ENCODE measurements around the gene PASK. TPM values are rescaled to one million over a fixed set of nuclear protein-coding genes. Genes with fewer than 3 reads are reported as not detected.
A peak's percentile ranks its signal among the peaks of the same experiment; 100 is the strongest.

PASK gene
- total and polyA plus RNA-seq, 4 donors = 0.63 to 8.7 (median 3.3) TPM

GRCh38 chr2:241128266-241128665 is 21.0 kb downstream of the PASK start:
- Histone ChIP-seq H3K27ac (ENCODE audit: low read depth in 1 of 2, low read length in 2 of 2) (no peak overlapping the region), H3K36me3 (ENCODE audit: control insufficient read depth in 1 of 2, insufficient read depth in 2 of 2, low read length in 1 of 2) (no peaks in the 10 kb centered on the region), H3K27me3 (ENCODE audit: control insufficient read depth in 1 of 2, insufficient read depth in 2 of 2, low read length in 1 of 2) (no peaks in the 10 kb centered on the region), H3K4me1 (ENCODE audit: control insufficient read depth in 1 of 2, insufficient read depth in 2 of 2, low read length in 2 of 2) (no peaks in the 10 kb centered on the region), H3K9me3 (ENCODE audit: control insufficient read depth, low read length) (no peaks in the 10 kb centered on the region), H3K4me3 (ENCODE audit: low read length in 2 of 2) (no peak overlapping the region)
- peak in 1 of 2 donors; percentile 44 for DNase-seq
- WGBS, 2 donors = 97% methylated on average over 8 of the region's 8 CpGs
- no peak for ATAC-seq (ENCODE audit: low FRiP score)
- intact Hi-C loops (cut with DNase I) = no loop called here

DNA sequence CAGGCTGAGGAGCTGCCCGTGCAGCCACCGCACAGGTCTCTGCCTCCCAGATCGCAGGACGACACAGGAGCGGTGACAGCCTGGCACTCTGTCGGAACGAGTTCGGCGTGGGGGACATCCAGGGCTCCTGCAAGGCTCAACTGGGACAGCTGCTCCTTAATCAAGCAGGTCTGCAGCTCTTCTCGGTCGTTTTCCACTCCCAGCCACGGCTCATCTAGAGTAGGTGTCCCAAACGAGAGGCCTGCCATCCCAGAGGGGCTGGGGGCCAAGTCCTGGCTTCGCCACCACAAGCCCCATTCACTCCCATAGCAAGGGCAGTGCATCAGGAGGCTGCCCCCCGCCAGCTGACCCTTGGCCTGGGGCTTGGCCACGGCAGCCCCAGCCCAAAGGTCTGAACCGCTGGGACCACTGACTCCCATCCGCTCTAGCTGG is 22.5 kb downstream of the PASK start:
- ATAC-seq (ENCODE audit: low FRiP score) = peak; percentile 27
- H3K27ac ChIP-seq (ENCODE audit: low read depth in 1 of 2, low read length in 2 of 2) = no peak overlapping the region
- H3K9me3 ChIP-seq (ENCODE audit: control insufficient read depth, low read length) = no peaks in the 10 kb centered on the region
- H3K4me1 ChIP-seq (ENCODE audit: control insufficient read depth in 1 of 2, insufficient read depth in 2 of 2, low read length in 2 of 2) = no peaks in the 10 kb centered on the region
- intact Hi-C loops (cut with DNase I) = no loop called here
- H3K27me3 ChIP-seq (ENCODE audit: control insufficient read depth in 1 of 2, insufficient read depth in 2 of 2, low read length in 1 of 2) = no peaks in the 10 kb centered on the region
- WGBS, 2 donors = 96% methylated on average over 18 of the region's 18 CpGs
- H3K4me3 ChIP-seq (ENCODE audit: low read length in 2 of 2) = no peak overlapping the region
- no peaks in the 10 kb centered on the region for H3K36me3 ChIP-seq (ENCODE audit: control insufficient read depth in 1 of 2, insufficient read depth in 2 of 2, low read length in 1 of 2)
- peak in 1 of 2 donors; percentile 61 for DNase-seq

DNA sequence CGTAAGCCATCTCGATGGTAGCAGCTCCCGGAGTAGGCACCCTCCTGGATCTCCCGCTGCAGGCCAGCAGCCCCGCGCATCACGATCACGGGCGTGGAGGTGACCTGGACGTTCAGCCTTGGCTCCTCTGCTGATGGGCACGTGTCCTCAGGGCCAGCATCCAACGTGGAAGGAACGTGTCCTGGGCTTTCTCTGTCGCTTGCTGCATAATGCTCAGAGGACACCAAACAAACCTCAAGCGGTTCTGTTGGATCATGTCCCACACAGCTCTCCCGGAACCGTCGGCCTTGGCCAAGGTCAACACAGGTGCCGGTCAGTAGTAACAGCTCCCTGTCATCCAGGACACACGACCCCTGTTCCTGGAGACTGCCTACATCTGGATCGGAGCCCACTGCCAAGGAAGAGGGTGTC is 23.1 kb downstream of the PASK start:
- no peaks in the 10 kb centered on the region for H3K27me3 ChIP-seq (ENCODE audit: control insufficient read depth in 1 of 2, insufficient read depth in 2 of 2, low read length in 1 of 2)
- H3K9me3 ChIP-seq (ENCODE audit: control insufficient read depth, low read length) = no peaks in the 10 kb centered on the region
- intact Hi-C loops (cut with DNase I) = no loop called here
- no peaks in the 10 kb centered on the region for H3K36me3 ChIP-seq (ENCODE audit: control insufficient read depth in 1 of 2, insufficient read depth in 2 of 2, low read length in 1 of 2)
- no peak overlapping the region for H3K4me3 ChIP-seq (ENCODE audit: low read length in 2 of 2)
- H3K27ac ChIP-seq (ENCODE audit: low read depth in 1 of 2, low read length in 2 of 2) = no peak overlapping the region
- no peaks in the 10 kb centered on the region for H3K4me1 ChIP-seq (ENCODE audit: control insufficient read depth in 1 of 2, insufficient read depth in 2 of 2, low read length in 2 of 2)
- 91 to 92% methylated on average over 21 of the region's 21 CpGs for WGBS, 2 donors
- ATAC-seq (ENCODE audit: low FRiP score) = peak; percentile 39
- DNase-seq = peak in 1 of 2 donors; percentile 41

- Histone ChIP-seq H3K27ac (ENCODE audit: low read depth in 1 of 2, low read length in 2 of 2) (no peak overlapping the region), H3K27me3 (ENCODE audit: control insufficient read depth in 1 of 2, insufficient read depth in 2 of 2, low read length in 1 of 2) (no peaks in the 10 kb centered on the region), H3K4me1 (ENCODE audit: control insufficient read depth in 1 of 2, insufficient read depth in 2 of 2, low read length in 2 of 2) (no peaks in the 10 kb centered on the region), H3K9me3 (ENCODE audit: control insufficient read depth, low read length) (no peaks in the 10 kb centered on the region), H3K36me3 (ENCODE audit: control insufficient read depth in 1 of 2, insufficient read depth in 2 of 2, low read length in 1 of 2) (no peaks in the 10 kb centered on the region), H3K4me3 (ENCODE audit: low read length in 2 of 2) (no peak overlapping the region)
- WGBS, 2 donors = 94% methylated on average over 13 of the region's 13 CpGs
- intact Hi-C loops (cut with DNase I) = no loop called here
- DNase-seq (peak in 1 of 2 donors; percentile 62), ATAC-seq (ENCODE audit: low FRiP score) (no peak)
These were observed 23.6 kb downstream of the PASK start for GRCh38 chr2:241125626-241126025.

- Histone ChIP-seq H3K9me3 (ENCODE audit: control insufficient read depth, low read length) (no peaks in the 10 kb centered on the region), H3K4me1 (ENCODE audit: control insufficient read depth in 1 of 2, insufficient read depth in 2 of 2, low read length in 2 of 2) (no peaks in the 10 kb centered on the region), H3K27me3 (ENCODE audit: control insufficient read depth in 1 of 2, insufficient read depth in 2 of 2, low read length in 1 of 2) (no peaks in the 10 kb centered on the region), H3K36me3 (ENCODE audit: control insufficient read depth in 1 of 2, insufficient read depth in 2 of 2, low read length in 1 of 2) (no peaks in the 10 kb centered on the region), H3K4me3 (ENCODE audit: low read length in 2 of 2) (no peak overlapping the region), H3K27ac (ENCODE audit: low read depth in 1 of 2, low read length in 2 of 2) (no peak overlapping the region)
- 76 to 88% methylated on average over 16 of the region's 16 CpGs for WGBS, 2 donors
- DNase-seq (peak in 1 of 2 donors; percentile 58), ATAC-seq (ENCODE audit: low FRiP score) (no peak)
- intact Hi-C loops (cut with DNase I) = no loop called here
These were observed 25.3 kb downstream of the PASK start for GRCh38 chr2:241123816-241124536.

GRCh38 chr2:241122376-241123002 is 26.8 kb downstream of the PASK start:
- Histone ChIP-seq H3K4me1 (ENCODE audit: control insufficient read depth in 1 of 2, insufficient read depth in 2 of 2, low read length in 2 of 2) (no peaks in the 10 kb centered on the region), H3K27me3 (ENCODE audit: control insufficient read depth in 1 of 2, insufficient read depth in 2 of 2, low read length in 1 of 2) (no peaks in the 10 kb centered on the region), H3K27ac (ENCODE audit: low read depth in 1 of 2, low read length in 2 of 2) (no peak overlapping the region), H3K4me3 (ENCODE audit: low read length in 2 of 2) (no peak overlapping the region), H3K9me3 (ENCODE audit: control insufficient read depth, low read length) (no peaks in the 10 kb centered on the region), H3K36me3 (ENCODE audit: control insufficient read depth in 1 of 2, insufficient read depth in 2 of 2, low read length in 1 of 2) (no peaks in the 10 kb centered on the region)
- ATAC-seq (ENCODE audit: low FRiP score) (no peak), DNase-seq (no peak)
- intact Hi-C loops (cut with DNase I) = no loop called here
- 96 to 97% methylated on average over 19 of the region's 19 CpGs for WGBS, 2 donors

GRCh38 chr2:241121008-241121407 is 28.3 kb downstream of the PASK start:
- intact Hi-C loops (cut with DNase I) = no loop called here
- ATAC-seq (ENCODE audit: low FRiP score) (no peak), DNase-seq (no peak)
- Histone ChIP-seq H3K27me3 (ENCODE audit: control insufficient read depth in 1 of 2, insufficient read depth in 2 of 2, low read length in 1 of 2) (no peaks in the 10 kb centered on the region), H3K9me3 (ENCODE audit: control insufficient read depth, low read length) (no peaks in the 10 kb centered on the region), H3K27ac (ENCODE audit: low read depth in 1 of 2, low read length in 2 of 2) (no peak overlapping the region), H3K4me1 (ENCODE audit: control insufficient read depth in 1 of 2, insufficient read depth in 2 of 2, low read length in 2 of 2) (no peaks in the 10 kb centered on the region), H3K36me3 (ENCODE audit: control insufficient read depth in 1 of 2, insufficient read depth in 2 of 2, low read length in 1 of 2) (no peaks in the 10 kb centered on the region), H3K4me3 (ENCODE audit: low read length in 2 of 2) (no peak overlapping the region)
- WGBS, 2 donors = 95% methylated on average over 5 of the region's 5 CpGs

- Histone ChIP-seq H3K4me1 (ENCODE audit: control insufficient read depth in 1 of 2, insufficient read depth in 2 of 2, low read length in 2 of 2) (no peaks in the 10 kb centered on the region), H3K4me3 (ENCODE audit: low read length in 2 of 2) (no peak overlapping the region), H3K36me3 (ENCODE audit: control insufficient read depth in 1 of 2, insufficient read depth in 2 of 2, low read length in 1 of 2) (no peaks in the 10 kb centered on the region), H3K27me3 (ENCODE audit: control insufficient read depth in 1 of 2, insufficient read depth in 2 of 2, low read length in 1 of 2) (no peaks in the 10 kb centered on the region), H3K27ac (ENCODE audit: low read depth in 1 of 2, low read length in 2 of 2) (no peak overlapping the region), H3K9me3 (ENCODE audit: control insufficient read depth, low read length) (no peaks in the 10 kb centered on the region)
- intact Hi-C loops (cut with DNase I) = no loop called here
- DNase-seq (no peak), ATAC-seq (ENCODE audit: low FRiP score) (no peak)
- WGBS, 2 donors = 97 to 98% methylated on average over 2 of the region's 2 CpGs
These were observed 28.8 kb downstream of the PASK start for GRCh38 chr2:241120440-241120839.
